HEK293T (cell line): ENCODE results near the gene TFDP1.

Experiments used
- ARNT ChIP-seq: fragments of 450-650 bp; IDR thresholded peaks from 2 replicates; pipeline ENCODE4 v1.6.1; 2017; ENCODE audit warnings: mild to moderate bottlenecking
- BHLHE40 ChIP-seq: fragments of 450-650 bp; IDR thresholded peaks from 2 replicates; pipeline ENCODE4 v1.6.1; 2016; ENCODE audit warnings: mild to moderate bottlenecking, moderate library complexity, borderline replicate concordance
- CTBP1 ChIP-seq: fragments of 450-650 bp; IDR thresholded peaks from 2 replicates; pipeline ENCODE4 v1.6.1; 2016; ENCODE audit warnings: borderline replicate concordance
- FOXK2 ChIP-seq: fragments of 450-650 bp; IDR thresholded peaks from 2 replicates; pipeline ENCODE4 v1.6.1; 2016; ENCODE audit warnings: mild to moderate bottlenecking
- FOXM1 ChIP-seq: fragments of 450-650 bp; IDR thresholded peaks from 2 replicates; pipeline ENCODE4 v1.6.1; 2017; ENCODE audit warnings: mild to moderate bottlenecking, borderline replicate concordance
- HDGF ChIP-seq: fragments of 450-650 bp; IDR thresholded peaks from 2 replicates; pipeline ENCODE4 v1.6.1; 2017; ENCODE audit warnings: antibody characterized with exemption, borderline replicate concordance
- LEF1 ChIP-seq: fragments of 450-650 bp; IDR thresholded peaks from 2 replicates; pipeline ENCODE4 v1.6.1; 2017; ENCODE audit warnings: mild to moderate bottlenecking, borderline replicate concordance
- SP1 ChIP-seq: fragments of 450-650 bp; IDR thresholded peaks from 2 replicates; pipeline ENCODE4 v1.6.1; 2017
- SUZ12 ChIP-seq: fragments of 450-650 bp; IDR thresholded peaks from 2 replicates; pipeline ENCODE4 v1.6.1; 2016; ENCODE audit warnings: mild to moderate bottlenecking

- no peak for TF ChIP-seq FOXK2
- TF ChIP-seq BHLHE40: no peak
- TF ChIP-seq SP1: no peak
- no peak for TF ChIP-seq FOXM1
- no peak for TF ChIP-seq ARNT
- TF ChIP-seq LEF1: no peak
- no peak for TF ChIP-seq HDGF
- no peak for TF ChIP-seq CTBP1
- no peak for TF ChIP-seq SUZ12
Measured at GRCh38 chr13:113616991-113617749, 32.6 kb downstream of the TFDP1 start.
